Loucy (cell line): ENCODE data around the gene IL23R.
A peak's percentile ranks its signal among the peaks of the same experiment; 100 is the strongest.

Experiments
- CTCF ChIP-seq: fragments of 200-600 bp; sonication (generic); conservative IDR thresholded peaks from 2 replicates; pipeline ENCODE4 v1.5.1; 2014; ENCODE audit warnings: mild to moderate bottlenecking, antibody characterized with exemption, low read length
- EZH2phosphoT487 ChIP-seq: fragments of 200-600 bp; IDR thresholded peaks from 2 replicates; pipeline ENCODE4 v1.6.1; 2018; ENCODE audit warnings: antibody characterized with exemption, mild to moderate bottlenecking, moderate library complexity, borderline replicate concordance

- TF ChIP-seq CTCF (peak; percentile 14; the same call in 1 of the 2 replicates), EZH2phosphoT487 (no peak)
Observed at GRCh38 chr1:67298762-67299161, 132.5 kb downstream of the IL23R start.
